ENCODE measurements around the gene EVI5L. TPM values are rescaled to one million over a fixed set of nuclear protein-coding genes. Genes with fewer than 3 reads are reported as not detected.

The EVI5L gene
- total RNA-seq, 2 experiments from 2014 or later, result 5.2 to 6.0 TPM

DNA sequence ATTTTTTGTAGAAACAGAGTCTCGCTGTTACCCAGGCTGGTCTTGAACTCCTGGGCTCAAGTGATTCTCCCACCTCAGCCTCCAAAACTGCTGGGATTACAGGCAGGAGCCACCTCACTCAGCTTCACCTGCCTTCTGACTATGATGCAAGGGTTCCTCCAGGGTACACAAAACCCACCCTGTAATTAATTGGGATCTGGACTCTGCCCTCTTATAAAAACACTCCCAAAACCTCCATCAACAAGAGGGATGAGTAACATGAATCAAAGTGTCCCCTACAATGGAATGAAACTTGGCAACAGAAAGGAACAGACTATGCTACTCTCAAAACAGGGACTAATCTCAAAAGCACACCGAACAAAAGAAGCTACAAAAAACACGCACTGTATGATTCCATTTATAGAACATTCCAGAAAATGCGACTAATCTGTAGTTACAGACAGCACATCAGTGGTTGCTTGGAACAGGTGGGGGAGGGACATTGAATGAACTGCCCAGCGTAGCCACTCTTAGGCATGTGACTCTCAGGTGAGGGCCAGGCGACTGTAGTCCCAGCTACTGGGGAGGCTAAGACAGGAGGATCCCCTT is 47.3 kb downstream of the EVI5L start:
- TF ChIP-seq, protein P1, sequence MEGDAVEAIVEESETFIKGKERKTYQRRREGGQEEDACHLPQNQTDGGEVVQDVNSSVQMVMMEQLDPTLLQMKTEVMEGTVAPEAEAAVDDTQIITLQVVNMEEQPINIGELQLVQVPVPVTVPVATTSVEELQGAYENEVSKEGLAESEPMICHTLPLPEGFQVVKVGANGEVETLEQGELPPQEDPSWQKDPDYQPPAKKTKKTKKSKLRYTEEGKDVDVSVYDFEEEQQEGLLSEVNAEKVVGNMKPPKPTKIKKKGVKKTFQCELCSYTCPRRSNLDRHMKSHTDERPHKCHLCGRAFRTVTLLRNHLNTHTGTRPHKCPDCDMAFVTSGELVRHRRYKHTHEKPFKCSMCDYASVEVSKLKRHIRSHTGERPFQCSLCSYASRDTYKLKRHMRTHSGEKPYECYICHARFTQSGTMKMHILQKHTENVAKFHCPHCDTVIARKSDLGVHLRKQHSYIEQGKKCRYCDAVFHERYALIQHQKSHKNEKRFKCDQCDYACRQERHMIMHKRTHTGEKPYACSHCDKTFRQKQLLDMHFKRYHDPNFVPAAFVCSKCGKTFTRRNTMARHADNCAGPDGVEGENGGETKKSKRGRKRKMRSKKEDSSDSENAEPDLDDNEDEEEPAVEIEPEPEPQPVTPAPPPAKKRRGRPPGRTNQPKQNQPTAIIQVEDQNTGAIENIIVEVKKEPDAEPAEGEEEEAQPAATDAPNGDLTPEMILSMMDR (IDR thresholded peaks at IDR 0.05), result no peak
- ChIA-PET CTCF (interaction anchor here (0.7 to 1.5 kb wide), 2 partner anchors 8 kb away, joined by 3 to 6 read pairs; no protein-coding TSS in a partner anchor), POLR2A (interaction anchor here (0.6 kb wide), 1 partner anchor 169 kb away, joined by 3 read pairs; no protein-coding TSS in a partner anchor)
- DNase-seq, result no peak
- Mint-ChIP-seq H3K27ac (no peak overlapping the region), H3K27me3 (peaks cover 20% of the 10 kb centered on the region), H3K36me3 (ENCODE audit: low read depth) (no peaks in the 10 kb centered on the region), H3K4me1 (ENCODE audit: low read depth) (peaks cover 9% of the 10 kb centered on the region), H3K9me3 (no peaks in the 10 kb centered on the region), H3K4me3 (no peak overlapping the region)
- Histone ChIP-seq H3K27me3 (ENCODE audit: control insufficient read depth in 1 of 2, insufficient read depth in 2 of 2, low read length in 2 of 2) (peaks cover 19 to 21% of the 10 kb centered on the region in 2 experiments), H3K4me1 (ENCODE audit: insufficient read depth, low read length) (peaks cover 21% of the 10 kb centered on the region), H3K36me3 (ENCODE audit: insufficient read depth, low read length) (no peaks in the 10 kb centered on the region), H3K9me3 (ENCODE audit: control insufficient read depth in 1 of 2, insufficient read depth in 1 of 2, low read length in 2 of 2) (peaks cover 0 to 27% of the 10 kb centered on the region in 2 experiments), H3K27ac (ENCODE audit: low read depth in 1 of 2, low read length in 2 of 2) (no peak overlapping the region), H3K4me3 (ENCODE audit: low read length) (no peak overlapping the region)
- ATAC-seq (ENCODE audit: poor library complexity), result no peak
- intact Hi-C loops (cut with DNase I, micrococcal nuclease), result no loop called here

DNA sequence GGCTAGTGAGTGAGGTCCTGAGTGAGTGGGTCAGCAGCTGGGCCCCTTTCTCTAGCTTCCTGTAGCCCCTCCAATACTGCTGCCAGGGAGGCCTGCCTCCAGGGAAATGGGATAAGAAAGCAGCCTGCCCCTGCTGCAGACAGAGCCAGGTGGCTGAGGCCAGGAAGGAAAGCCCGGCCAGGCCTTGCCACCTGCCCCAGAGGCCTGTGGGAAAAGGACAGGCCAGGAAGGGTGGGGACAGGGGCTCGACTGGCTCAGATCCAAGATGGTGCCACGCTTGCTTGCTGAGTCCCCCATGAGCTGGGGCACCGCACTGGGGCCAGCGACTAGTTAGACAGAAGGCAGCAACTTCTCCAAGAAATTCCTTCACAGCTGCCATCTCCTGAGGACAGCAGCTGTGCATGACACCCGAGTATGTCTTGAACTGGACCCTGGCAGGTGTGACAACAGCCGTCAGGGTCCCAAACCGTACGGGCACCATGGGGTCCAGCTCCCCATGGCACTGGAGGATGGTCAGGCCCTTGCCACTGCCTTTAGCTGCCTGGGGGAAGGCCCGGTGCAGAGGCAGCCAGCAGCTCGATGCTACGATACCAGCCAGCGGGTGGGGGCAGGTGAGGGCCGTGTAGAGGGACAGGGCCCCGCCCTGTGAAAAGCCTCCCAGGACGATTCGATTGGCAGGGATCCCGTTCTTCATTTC is 49.2 kb downstream of the EVI5L start:
- H3K27ac ChIP-seq (ENCODE audit: low read depth in 1 of 2, low read length in 2 of 2), result no peak overlapping the region
- Mint-ChIP-seq H3K4me3 (no peak overlapping the region), H3K27me3 (peaks cover 8% of the 10 kb centered on the region), H3K9me3 (no peaks in the 10 kb centered on the region), H3K27ac (no peak overlapping the region), H3K4me1 (ENCODE audit: low read depth) (peaks cover 5% of the 10 kb centered on the region), H3K36me3 (ENCODE audit: low read depth) (no peaks in the 10 kb centered on the region)
- H3K9me3 ChIP-seq (ENCODE audit: control insufficient read depth in 1 of 2, insufficient read depth in 1 of 2, low read length in 2 of 2), result peaks cover 0 to 12% of the 10 kb centered on the region in 2 experiments
- DNase-seq (no peak), ATAC-seq (ENCODE audit: poor library complexity) (no peak)
- intact Hi-C loops (cut with DNase I, micrococcal nuclease), result no loop called here
- ChIA-PET CTCF (interaction anchor here (0.8 kb wide), 1 partner anchor 10 kb away, joined by 3 read pairs; no protein-coding TSS in a partner anchor), POLR2A (interaction anchor here (1.2 kb wide), 1 partner anchor 10 kb away, joined by 3 read pairs; no protein-coding TSS in a partner anchor)
- H3K4me1 ChIP-seq (ENCODE audit: insufficient read depth, low read length), result peaks cover 9% of the 10 kb centered on the region
- no peaks in the 10 kb centered on the region for H3K36me3 ChIP-seq (ENCODE audit: insufficient read depth, low read length)
- H3K4me3 ChIP-seq (ENCODE audit: low read length), result no peak overlapping the region
- TF ChIP-seq, protein P1 (IDR thresholded peaks at IDR 0.05), result no peak
- H3K27me3 ChIP-seq (ENCODE audit: control insufficient read depth in 1 of 2, insufficient read depth in 2 of 2, low read length in 2 of 2), result peaks cover 7 to 9% of the 10 kb centered on the region in 2 experiments

DNA sequence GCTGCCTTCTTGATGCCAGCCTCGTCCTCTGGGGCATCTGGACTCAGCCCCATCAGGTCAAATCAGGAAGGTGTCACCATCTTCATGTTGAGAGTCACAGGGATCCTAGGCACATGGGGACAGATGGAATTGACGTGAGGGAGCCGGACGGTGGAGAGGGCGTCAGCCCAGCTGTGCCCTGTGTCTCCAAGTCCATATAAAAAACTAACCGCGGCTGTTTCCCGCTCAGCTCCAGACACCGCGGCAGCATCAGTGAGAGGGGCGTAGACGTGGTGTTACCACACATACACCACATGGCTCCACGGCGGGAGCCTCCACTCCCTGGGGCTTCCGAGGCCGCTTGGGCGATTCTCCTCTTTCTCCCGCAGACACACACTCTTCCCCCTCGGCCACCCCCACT is 49.8 kb downstream of the EVI5L start:
- CTCF ChIA-PET, result interaction anchor here (0.8 kb wide), 1 partner anchor 10 kb away, joined by 3 read pairs; no protein-coding TSS in a partner anchor
- peaks cover 2 to 4% of the 10 kb centered on the region in 2 experiments for H3K27me3 ChIP-seq (ENCODE audit: control insufficient read depth in 1 of 2, insufficient read depth in 2 of 2, low read length in 2 of 2)
- Mint-ChIP-seq H3K4me3 (no peak overlapping the region), H3K36me3 (ENCODE audit: low read depth) (no peaks in the 10 kb centered on the region), H3K4me1 (ENCODE audit: low read depth) (peaks cover 2% of the 10 kb centered on the region), H3K9me3 (no peaks in the 10 kb centered on the region), H3K27me3 (peaks cover 8% of the 10 kb centered on the region), H3K27ac (no peak overlapping the region)
- DNase-seq, result no peak
- H3K27ac ChIP-seq (ENCODE audit: low read depth in 1 of 2, low read length in 2 of 2), result no peak overlapping the region
- peaks cover 0 to 6% of the 10 kb centered on the region in 2 experiments for H3K9me3 ChIP-seq (ENCODE audit: control insufficient read depth in 1 of 2, insufficient read depth in 1 of 2, low read length in 2 of 2)
- intact Hi-C loops (cut with DNase I, micrococcal nuclease), result no loop called here
- TF ChIP-seq, protein P1 (IDR thresholded peaks at IDR 0.05), result no peak
- no peak for ATAC-seq (ENCODE audit: poor library complexity)
- no peaks in the 10 kb centered on the region for H3K36me3 ChIP-seq (ENCODE audit: insufficient read depth, low read length)
- POLR2A ChIA-PET, result interaction anchor here (1.2 kb wide), 1 partner anchor 10 kb away, joined by 3 read pairs; no protein-coding TSS in a partner anchor
- H3K4me1 ChIP-seq (ENCODE audit: insufficient read depth, low read length), result peaks cover 3% of the 10 kb centered on the region
- H3K4me3 ChIP-seq (ENCODE audit: low read length), result no peak overlapping the region
